GM12874 (cell line): Measurements from ENCODE around the gene FOXE1.

ENCODE experiments used
- CTCF ChIP-seq: IDR thresholded peaks from 2 replicates; pipeline ENCODE4 v1.5.1; 2011; ENCODE audit warnings: low read depth, mild to moderate bottlenecking, control low read depth, low read length, moderate library complexity; ENCODE audit not compliant: insufficient read depth

Gene FOXE1

GRCh38 chr9:97848480-97849237 is 4.4 kb upstream of the FOXE1 start:
- no peak for TF ChIP-seq CTCF

GRCh38 chr9:97849980-97850379 is 3.0 kb upstream of the FOXE1 start:
- TF ChIP-seq CTCF: no peak

- TF ChIP-seq CTCF: no peak
Observed at GRCh38 chr9:97850746-97851445, 2.1 kb upstream of the FOXE1 start.

- TF ChIP-seq CTCF: no peak
Observed at GRCh38 chr9:97851446-97851883, 1.6 kb upstream of the FOXE1 start.

GRCh38 chr9:97852001-97852398 is 1.0 kb upstream of the FOXE1 start:
- no peak for TF ChIP-seq CTCF

GRCh38 chr9:97852399-97853055 is 499 bp upstream of the FOXE1 start:
- no peak for TF ChIP-seq CTCF
